GM21786 (cell line): ENCODE results near the gene PRDX2.
A peak's percentile ranks its signal among the peaks of the same experiment; 100 is the strongest.

ENCODE experiments used
- ATAC-seq: cut with Tn5 transposase; IDR thresholded peaks from one replicate; pipeline ENCODE4 v1.9.1; 2021; ENCODE audit not compliant: unreplicated experiment

The PRDX2 gene

GRCh38 chr19:12792853-12793289 is 8.7 kb downstream of the PRDX2 start:
- no peak for ATAC-seq

- no peak for ATAC-seq
These were observed 9.3 kb downstream of the PRDX2 start for GRCh38 chr19:12792051-12792852.

DNA sequence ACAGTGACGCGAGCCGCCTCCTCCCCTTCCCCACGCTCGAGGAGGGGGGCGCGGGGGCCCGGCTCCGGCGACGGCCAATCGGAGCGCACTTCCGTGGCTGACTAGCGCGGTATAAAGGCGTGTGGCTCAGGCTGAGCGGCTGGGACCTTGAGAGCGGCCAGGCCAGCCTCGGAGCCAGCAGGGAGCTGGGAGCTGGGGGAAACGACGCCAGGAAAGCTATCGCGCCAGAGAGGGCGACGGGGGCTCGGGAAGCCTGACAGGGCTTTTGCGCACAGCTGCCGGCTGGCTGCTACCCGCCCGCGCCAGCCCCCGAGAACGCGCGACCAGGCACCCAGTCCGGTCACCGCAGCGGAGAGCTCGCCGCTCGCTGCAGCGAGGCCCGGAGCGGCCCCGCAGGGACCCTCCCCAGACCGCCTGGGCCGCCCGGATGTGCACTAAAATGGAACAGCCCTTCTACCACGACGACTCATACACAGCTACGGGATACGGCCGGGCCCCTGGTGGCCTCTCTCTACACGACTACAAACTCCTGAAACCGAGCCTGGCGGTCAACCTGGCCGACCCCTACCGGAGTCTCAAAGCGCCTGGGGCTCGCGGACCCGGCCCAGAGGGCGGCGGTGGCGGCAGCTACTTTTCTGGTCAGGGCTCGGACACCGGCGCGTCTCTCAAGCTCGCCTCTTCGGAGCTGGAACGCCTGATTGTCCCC is 10.1 kb downstream of the PRDX2 start, which contains the start of gene JUNB:
TSS of gene JUNB (plus strand) at position 142 of the 706 bp plus-strand sequence. CDS start at position 428, 286 bp downstream.
- ATAC-seq: peak; percentile 22

- no peak for ATAC-seq
These were observed 10.8 kb downstream of the PRDX2 start for GRCh38 chr19:12790628-12791344.

DNA sequence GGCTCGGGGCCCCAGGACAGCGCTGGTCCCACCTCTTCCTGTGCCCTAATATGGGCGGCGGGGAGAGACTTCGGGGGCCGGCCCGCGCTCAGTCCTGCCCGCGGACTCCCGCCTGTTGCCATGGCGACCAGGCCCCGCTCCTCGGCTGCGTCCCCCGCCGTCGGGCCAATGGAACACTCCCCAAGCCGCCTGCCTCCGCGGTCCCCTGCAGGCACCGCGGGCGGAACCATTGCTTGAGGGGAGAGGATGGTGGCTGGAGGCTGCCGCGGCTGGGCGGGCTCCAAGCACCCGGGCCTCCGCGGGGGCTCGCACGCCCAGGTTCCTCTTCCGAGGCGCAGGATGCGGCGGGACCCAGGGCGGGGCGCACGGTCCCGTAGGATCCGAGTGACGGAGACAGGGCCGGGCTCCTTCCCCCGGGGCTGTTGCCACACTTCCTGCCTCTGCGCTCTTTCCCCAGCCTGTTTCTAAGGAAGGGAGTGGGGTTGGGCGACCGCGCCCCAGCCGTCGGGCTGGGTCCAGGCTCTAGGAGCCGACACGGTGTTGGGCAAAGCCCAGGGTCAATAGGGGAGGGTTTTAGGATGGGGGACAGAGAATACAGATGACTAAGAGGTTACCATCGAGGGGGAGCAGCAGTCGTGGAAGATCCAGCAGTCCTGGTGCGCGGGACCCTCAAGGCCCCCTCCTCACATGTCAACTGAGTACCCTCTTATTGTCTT is 11.5 kb downstream of the PRDX2 start:
- ATAC-seq: peak; percentile 37

GRCh38 chr19:12789098-12789903 is 12.3 kb downstream of the PRDX2 start:
- no peak for ATAC-seq

DNA sequence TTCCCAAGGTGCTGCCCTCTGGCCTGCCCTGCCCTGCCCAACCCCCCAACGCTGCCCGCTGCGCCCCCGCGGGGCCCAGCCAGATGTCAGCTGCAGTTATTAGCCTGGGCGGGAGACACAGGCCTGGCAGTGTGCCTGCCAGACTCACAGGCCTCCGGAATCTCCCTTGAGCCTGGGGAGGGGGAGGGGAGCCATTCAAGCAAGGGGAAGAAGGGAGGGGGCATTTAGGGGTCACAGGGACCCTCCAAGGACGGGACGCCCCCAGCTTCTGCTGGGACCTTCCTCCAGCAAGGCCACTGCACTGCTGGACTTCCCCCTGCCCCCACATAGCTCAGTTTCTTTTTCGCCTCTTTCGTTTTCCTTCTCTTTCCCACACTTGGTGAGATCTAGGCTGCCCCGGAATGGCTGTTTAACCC is 12.9 kb downstream of the PRDX2 start:
- no peak for ATAC-seq

GRCh38 chr19:12788042-12788681 is 13.4 kb downstream of the PRDX2 start:
- ATAC-seq: no peak

- no peak for ATAC-seq
These were observed 14.1 kb downstream of the PRDX2 start for GRCh38 chr19:12787458-12787857.

GRCh38 chr19:12786952-12787351 is 14.6 kb downstream of the PRDX2 start:
- no peak for ATAC-seq

DNA sequence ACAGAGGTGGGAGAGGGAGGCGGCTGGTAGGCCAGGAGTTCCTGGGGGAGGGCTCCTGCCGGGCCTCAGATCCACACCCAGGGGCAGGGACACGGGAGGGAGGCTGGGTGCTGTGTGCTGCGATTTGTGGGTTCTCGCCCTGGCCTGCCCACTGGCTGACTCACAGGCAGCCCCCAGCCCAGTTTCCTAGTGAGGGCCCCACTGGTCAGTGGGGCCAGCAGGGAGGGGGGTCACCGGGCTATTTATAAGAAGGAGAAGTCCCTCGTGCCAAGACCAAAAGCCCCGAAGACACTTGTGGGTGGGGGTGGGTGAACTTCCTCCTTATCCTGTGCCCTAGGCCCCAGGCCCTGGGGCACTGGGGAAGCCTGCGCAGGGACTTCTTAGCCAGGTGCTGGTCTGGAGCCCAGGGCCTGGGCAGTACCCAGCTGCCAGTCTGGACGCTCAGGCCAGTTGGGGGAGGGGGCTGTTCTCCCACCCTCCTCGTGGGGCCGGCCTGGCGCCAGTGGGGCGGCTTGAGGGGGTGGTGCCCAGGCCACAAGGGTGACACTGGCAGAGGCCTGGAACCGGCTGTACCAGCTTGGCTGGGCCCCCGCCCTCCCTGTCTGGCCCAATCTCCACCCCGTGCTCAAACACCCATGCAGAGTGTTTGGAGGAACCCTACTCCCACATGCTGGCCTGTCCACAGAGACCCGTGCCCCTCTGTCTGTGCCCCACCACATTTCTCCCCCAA is 15.3 kb downstream of the PRDX2 start:
- ATAC-seq: no peak

DNA sequence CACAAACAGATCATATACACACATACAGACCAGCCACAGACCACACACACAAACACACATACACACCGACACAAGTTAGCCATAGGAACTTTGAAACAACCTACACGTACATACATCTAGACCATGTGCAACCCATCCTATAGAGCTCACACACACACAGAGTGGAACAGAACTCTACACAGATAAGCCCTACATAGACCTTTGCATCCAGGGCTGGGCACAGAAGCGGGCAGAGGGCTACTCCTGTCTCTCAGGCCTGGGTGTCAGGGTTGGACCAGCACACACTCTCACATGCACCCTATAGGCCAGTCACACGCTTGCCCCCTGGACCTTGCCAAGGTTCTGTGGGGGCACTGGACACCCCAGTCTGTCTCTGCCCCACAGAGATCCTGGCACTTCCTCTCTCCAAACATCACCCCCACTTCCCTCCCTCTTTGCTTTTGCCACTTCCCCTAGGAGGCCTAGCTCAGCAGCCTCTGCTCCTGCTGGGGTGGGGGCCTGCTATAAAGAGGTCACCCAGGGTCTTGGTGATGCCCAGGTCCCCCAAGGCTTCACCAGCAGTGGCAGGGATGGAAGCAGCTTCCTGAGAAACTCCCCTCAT is 16.1 kb downstream of the PRDX2 start:
- no peak for ATAC-seq

DNA sequence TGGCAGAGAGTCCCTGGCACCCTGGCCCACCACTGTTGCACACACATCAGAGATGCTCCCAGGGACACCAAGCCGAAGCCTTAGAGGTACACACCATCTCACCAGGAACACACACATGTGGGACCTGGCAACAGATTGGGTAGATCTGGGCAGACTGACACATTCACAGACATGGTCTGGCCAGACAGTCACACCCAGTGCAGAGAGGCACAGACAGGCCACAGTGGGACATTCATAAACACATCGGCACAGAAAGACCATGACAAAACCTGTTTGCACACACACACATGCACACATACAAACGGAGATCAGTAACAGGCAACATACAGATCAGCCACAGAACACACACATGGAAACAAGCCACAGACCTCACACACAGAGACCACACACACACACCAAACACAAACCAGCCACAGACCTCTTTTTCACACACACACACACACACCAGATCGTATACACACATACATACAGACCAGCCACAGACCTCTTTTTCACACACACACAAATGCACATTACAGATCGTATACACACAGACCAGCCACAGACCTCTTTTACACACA is 16.6 kb downstream of the PRDX2 start:
- no peak for ATAC-seq

DNA sequence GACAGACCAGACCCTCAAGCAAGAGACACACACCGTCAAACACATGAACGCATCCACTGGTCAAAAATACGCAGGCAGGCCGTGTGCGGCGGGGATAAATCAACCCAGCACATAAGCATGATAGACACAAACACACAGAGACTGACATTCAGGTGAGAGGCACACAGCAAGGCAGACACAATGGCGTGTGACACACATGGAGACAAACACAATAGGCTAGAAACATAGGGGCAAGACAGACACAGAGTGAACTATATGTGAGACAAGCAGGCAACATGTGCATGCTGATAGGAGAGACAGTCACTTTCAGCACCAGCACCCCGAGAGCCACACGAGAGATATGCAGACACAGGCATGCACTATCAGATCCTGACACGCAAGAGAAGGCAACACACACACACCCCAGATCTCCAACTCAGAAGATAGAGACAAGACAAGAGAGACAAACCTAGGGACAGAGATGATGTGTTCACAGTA is 17.2 kb downstream of the PRDX2 start:
- no peak for ATAC-seq

- ATAC-seq: no peak
These were observed 17.7 kb downstream of the PRDX2 start for GRCh38 chr19:12783849-12784393.

DNA sequence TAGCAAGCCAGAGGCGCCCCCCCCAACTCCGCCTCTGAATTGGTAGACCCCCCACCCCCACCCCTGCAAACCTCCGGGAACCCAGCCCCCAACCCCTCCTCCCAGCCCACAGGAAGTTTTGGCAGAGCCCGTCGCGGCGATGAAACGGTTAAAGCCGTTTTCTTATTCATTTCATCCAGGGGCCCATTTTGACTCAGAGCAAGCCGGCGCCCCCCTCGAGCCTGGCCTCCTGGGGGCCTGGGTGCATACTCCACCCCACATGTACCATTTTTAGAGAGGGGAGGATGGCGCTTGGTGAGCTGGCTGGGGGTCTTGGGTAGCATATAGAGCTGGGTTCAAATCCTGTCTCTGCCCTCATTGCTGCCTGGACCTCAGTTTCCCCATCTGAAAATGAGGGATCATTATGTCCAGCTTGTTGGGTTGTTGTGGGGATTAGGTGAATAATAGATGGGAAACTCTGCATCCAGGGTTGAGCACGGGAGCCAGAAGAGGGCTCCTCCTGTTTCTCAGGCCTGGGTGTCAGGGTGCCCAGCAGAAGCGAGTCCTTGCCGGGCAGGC is 18.2 kb downstream of the PRDX2 start:
- no peak for ATAC-seq
